ENCODE results near the gene FAM193A. TPM values are rescaled to one million over a fixed set of nuclear protein-coding genes. Genes with fewer than 3 reads are reported as not detected.

Gene FAM193A
- total RNA-seq, 2 experiments from 2014 or later: 37.0 to 37.7 TPM

DNA sequence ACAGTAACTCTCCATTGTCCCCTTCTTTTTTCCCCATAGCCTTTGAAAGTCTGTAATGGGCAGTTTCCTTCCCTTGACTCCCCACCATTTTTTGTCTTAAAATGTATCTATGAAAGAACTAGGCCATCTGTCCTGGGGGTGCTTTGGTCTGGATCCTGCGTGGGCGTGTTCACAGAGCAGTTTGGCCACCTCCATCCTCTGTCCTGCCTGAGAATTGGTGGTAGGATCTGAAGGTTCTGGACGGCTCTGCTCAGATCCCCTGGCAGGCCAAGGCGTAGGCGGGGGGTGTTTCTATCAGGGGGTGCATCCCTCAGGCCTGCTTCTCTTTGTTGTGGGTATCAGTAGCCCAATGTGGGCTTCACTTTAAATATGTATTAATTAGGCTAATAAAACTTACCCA is 107.1 kb downstream of the FAM193A start:
- no peak overlapping the region for H3K4me3 Mint-ChIP-seq
- POLR2A ChIA-PET: no interaction called here
- H3K36me3 Mint-ChIP-seq: peaks cover 16% of the 10 kb centered on the region
- ATAC-seq (ENCODE audit: low read depth) (no peak), DNase-seq (no peak)
- no peaks in the 10 kb centered on the region for H3K9me3 Mint-ChIP-seq
- H3K4me1 Mint-ChIP-seq: no peaks in the 10 kb centered on the region
- H3K27ac Mint-ChIP-seq: no peak overlapping the region
- no peaks in the 10 kb centered on the region for H3K27me3 Mint-ChIP-seq

DNA sequence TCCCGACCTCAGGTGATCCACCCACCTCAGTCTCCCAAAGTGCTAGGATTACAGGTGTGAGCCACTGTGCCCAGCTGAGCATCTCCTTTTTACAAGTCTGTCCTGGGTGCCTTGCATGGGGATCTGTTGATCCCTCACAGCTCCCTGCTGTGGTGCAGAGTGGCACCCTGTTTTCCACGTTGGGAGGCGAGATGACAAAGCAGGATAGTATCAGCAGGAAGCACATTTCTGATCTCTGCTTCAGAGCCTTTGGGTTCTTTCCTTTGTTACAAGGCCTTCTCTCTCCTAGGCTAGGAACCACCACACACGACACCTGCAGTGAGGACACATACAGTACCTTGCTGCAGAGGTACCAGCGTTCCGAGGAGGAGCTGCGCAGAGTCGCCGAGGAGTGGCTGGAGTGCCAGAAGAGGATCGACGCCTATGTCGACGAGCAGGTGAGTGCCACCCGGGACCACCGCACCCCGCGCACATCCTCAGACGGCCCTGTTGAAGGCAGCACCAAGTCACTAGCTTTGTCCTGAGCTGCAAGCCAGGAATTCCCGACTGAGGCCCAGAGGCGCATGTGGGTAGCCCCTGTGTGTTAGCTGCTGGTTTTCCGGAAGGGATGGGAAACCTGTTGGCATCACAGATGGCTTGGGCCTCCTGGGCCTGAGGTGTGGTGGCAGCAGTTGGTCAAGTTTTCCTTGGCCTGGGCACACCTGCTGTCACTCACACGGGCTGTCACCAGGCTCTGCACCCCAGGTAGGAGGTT is 110.1 kb downstream of the FAM193A start:
- POLR2A ChIA-PET: interaction anchor here (1.1 kb wide), 1 partner anchor 308 kb away, joined by 3 read pairs; no protein-coding TSS in a partner anchor
- DNase-seq (no peak), ATAC-seq (ENCODE audit: low read depth) (no peak)
- Mint-ChIP-seq H3K9me3 (no peaks in the 10 kb centered on the region), H3K4me1 (peaks cover 3% of the 10 kb centered on the region), H3K27ac (no peak overlapping the region), H3K27me3 (no peaks in the 10 kb centered on the region), H3K4me3 (no peak overlapping the region), H3K36me3 (peaks cover 24% of the 10 kb centered on the region)

DNA sequence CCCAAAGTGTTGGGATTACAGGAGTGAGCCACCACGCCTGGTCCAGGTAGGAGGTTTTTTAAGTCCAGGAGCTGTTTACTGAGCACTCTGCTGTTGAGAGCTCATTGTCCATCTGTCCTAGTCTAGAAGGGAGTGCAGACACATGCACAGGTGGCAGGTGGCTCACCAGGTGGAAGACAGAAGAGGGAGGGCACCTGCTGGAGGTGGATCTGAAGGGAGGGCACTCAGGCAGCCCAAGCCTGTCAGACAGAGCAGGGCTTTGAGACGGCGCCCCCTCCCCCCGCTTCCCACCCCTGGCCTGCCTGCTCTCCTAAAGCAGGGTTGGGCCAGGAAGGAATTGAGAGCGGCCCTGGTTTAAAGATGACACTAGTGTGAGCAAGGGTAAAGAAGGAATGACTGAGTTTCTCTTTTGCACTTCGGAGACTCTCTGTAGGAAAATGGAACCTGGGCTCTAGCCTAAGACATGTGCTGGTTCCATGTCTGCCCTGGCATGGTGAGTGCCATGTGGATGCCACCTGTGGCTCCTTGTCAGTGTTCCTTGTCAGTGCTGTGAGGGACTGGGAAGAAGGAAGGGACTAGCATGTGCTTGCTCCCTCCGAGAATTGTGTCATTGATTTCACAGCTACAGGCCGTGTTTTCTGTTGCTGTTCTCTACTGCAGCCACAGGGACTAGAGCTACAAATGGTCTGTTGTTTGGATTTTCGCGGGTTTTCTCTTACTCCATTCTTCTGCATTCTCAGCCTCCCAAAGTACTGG is 111.1 kb downstream of the FAM193A start:
- H3K36me3 Mint-ChIP-seq: peaks cover 29% of the 10 kb centered on the region
- no peak for ATAC-seq (ENCODE audit: low read depth)
- peaks cover 12% of the 10 kb centered on the region for H3K4me1 Mint-ChIP-seq
- POLR2A ChIA-PET: no interaction called here
- H3K9me3 Mint-ChIP-seq: no peaks in the 10 kb centered on the region
- no peak overlapping the region for H3K4me3 Mint-ChIP-seq
- no peak for DNase-seq
- no peaks in the 10 kb centered on the region for H3K27me3 Mint-ChIP-seq
- H3K27ac Mint-ChIP-seq: no peak overlapping the region

DNA sequence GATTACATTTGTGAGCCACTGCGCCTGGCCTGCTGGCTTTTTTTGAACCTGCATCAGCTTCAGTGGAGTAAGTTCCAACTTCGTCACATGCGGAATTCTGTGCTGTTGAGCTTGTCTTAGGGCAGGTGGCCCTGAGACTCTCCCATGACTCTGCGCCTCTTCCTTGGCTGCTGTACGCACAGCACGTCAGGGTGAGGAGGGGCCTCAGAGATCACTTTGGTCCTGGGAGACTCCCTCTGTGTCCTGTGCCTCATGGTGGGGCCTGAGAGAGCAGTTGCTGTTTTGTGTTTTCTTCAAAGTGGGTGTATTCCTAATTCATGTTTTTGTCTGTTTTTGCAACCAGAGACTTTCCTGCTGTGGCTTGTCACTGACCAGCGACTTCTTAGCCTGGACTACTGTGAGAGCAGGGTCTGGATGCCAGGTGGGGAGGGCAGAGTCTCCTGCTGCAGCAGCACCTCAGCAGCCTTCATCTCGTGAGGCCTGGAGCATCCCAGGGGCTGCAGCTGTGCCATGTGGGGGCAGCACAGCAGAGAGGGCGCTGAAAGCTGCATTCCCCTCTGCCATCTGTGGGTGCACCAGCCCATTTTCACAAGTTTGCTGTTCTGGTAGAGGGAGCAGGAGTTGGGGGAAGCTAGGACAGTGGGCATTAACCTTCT is 111.8 kb downstream of the FAM193A start:
- no peak overlapping the region for H3K27ac Mint-ChIP-seq
- H3K4me1 Mint-ChIP-seq: peaks cover 15% of the 10 kb centered on the region
- no peak overlapping the region for H3K4me3 Mint-ChIP-seq
- H3K27me3 Mint-ChIP-seq: no peaks in the 10 kb centered on the region
- no peaks in the 10 kb centered on the region for H3K9me3 Mint-ChIP-seq
- peaks cover 29% of the 10 kb centered on the region for H3K36me3 Mint-ChIP-seq
- POLR2A ChIA-PET: no interaction called here
- ATAC-seq (ENCODE audit: low read depth): no peak
- DNase-seq: no peak

DNA sequence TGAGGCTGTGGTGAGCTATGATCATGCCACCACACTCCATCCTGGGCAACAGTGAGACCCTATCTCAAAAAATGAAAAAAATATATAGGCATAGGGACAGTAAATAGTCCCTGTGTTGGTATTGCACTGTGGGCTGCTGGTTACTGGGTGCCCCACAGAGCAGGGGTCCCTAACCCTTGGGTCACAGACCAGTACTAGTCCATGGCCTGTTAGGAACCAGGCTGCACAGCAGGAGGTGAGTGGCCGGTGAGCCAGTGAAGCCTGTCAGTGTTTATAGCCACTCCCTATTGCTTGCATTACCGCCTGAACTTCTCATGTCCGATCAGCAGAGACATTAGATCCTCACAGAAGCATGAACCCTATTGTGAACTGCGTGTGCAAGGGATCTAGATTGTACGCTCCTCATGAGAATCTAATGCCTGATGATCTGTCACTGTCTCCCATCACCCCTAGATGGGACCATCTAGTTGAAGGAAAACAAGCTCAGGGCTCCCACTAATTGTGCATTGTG is 113.2 kb downstream of the FAM193A start:
- Mint-ChIP-seq H3K27ac (no peak overlapping the region), H3K4me3 (no peak overlapping the region), H3K4me1 (peaks cover 19% of the 10 kb centered on the region), H3K9me3 (no peaks in the 10 kb centered on the region), H3K27me3 (no peaks in the 10 kb centered on the region), H3K36me3 (peaks cover 28% of the 10 kb centered on the region)
- DNase-seq: no peak
- POLR2A ChIA-PET: no interaction called here
- no peak for ATAC-seq (ENCODE audit: low read depth)

DNA sequence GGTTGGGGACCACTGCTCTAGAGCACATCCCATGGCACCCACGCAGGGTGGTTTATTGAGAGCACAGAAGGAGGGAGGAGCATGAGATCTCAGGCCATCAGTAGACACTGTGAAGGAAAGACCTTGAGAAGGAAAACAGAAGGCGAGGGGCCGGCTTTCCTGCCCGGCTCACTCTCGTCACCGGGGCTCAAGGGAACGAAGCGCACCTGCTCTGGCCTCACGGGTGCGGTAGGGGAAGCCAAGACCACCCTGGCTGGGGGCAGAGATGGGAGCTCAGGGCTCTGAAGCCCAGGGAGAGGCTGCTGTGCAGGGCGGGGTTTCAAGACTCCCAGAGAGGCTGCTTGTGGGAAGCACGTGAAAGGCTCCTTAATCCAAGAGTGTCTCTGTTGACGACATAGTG is 113.8 kb downstream of the FAM193A start:
- peaks cover 19% of the 10 kb centered on the region for H3K4me1 Mint-ChIP-seq
- H3K4me3 Mint-ChIP-seq: no peak overlapping the region
- H3K27me3 Mint-ChIP-seq: no peaks in the 10 kb centered on the region
- H3K27ac Mint-ChIP-seq: no peak overlapping the region
- POLR2A ChIA-PET: no interaction called here
- ATAC-seq (ENCODE audit: low read depth) (no peak), DNase-seq (no peak)
- H3K9me3 Mint-ChIP-seq: no peaks in the 10 kb centered on the region
- H3K36me3 Mint-ChIP-seq: peaks cover 29% of the 10 kb centered on the region

DNA sequence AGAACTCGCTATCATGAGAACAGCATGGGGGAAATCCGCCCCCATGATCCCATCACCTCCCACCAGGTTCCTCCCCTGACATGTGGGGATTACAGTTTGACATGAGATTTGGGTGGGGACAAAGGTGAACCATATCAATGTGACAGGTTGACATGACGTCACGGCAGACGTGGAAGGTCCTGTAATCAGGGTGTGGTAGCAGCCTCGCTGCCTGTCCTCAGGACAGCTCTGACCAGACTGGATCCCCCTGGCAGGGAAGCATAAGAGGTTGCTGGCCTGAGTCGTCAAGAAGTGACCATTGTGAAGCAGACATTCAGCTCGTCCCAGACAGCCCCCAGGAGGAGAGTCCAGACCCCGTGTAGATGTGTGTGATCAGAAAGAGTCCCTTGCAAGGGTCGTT is 115.1 kb downstream of the FAM193A start:
- H3K27me3 Mint-ChIP-seq: no peaks in the 10 kb centered on the region
- no peaks in the 10 kb centered on the region for H3K9me3 Mint-ChIP-seq
- H3K4me3 Mint-ChIP-seq: no peak overlapping the region
- DNase-seq (no peak), ATAC-seq (ENCODE audit: low read depth) (no peak)
- POLR2A ChIA-PET: no interaction called here
- H3K27ac Mint-ChIP-seq: no peak overlapping the region
- peaks cover 19% of the 10 kb centered on the region for H3K4me1 Mint-ChIP-seq
- peaks cover 29% of the 10 kb centered on the region for H3K36me3 Mint-ChIP-seq

DNA sequence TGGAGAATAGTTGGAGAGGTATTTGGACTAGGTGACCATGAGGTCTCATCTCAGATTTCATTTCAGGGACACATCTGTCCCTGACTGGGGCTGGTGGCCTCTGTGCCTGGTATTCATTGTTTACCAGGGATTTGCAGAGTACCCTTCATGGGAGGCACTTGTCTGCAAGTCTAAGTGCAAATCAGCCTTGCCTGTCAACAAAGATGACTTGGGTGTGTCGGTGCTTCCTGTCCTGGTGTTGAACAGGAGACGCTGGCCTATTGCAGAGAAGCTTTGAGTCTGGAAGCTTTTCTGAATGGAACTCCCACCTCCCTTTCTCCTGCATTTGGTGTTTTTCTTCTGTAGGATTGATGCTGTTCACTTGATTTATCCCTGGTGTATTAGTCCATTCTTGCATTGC is 115.6 kb downstream of the FAM193A start:
- POLR2A ChIA-PET: no interaction called here
- Mint-ChIP-seq H3K4me1 (peaks cover 19% of the 10 kb centered on the region), H3K27me3 (no peaks in the 10 kb centered on the region), H3K9me3 (no peaks in the 10 kb centered on the region), H3K4me3 (peak overlapping the region; percentile 23), H3K27ac (peak overlapping the region; percentile 31), H3K36me3 (peaks cover 29% of the 10 kb centered on the region)
- ATAC-seq (ENCODE audit: low read depth) (peak; percentile 21), DNase-seq (no peak)

DNA sequence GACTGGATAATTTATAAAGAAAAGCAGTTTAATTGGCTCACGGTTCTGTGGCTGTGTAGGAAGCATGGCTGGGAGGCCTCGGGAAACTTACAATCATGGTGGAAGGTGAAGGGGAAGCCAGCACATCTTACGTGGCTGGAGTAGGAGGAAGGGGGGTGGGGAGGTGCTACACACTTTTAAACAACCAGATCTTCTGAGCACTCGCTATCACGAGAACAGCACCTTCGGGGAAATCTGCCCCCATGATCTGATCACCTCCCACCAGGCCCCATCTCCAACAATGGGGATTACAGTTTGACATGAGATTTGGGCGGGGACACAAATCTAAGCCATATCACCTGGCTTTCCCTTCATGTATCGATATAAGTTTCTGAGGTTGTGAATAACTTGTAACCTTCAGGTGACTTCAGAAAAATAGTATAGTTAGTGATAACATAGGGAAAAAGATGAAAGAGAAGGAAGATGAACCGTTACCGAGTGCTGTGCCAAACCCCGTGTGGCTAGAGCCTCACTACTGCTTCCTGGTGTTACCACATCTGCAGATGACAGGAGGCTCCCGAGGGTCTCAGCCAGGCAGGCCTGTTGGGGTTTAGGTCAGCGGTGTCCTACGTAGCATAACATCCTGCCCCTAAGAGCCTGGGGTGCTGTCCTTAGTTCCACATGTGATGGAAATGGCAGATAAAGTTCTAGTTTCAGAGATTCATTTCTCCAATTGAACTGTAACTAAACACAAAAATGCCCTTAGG is 116.1 kb downstream of the FAM193A start:
- DNase-seq: no peak
- Mint-ChIP-seq H3K4me3 (peak overlapping the region; percentile 23), H3K27me3 (no peaks in the 10 kb centered on the region), H3K27ac (peak overlapping the region; percentile 31), H3K4me1 (peaks cover 21% of the 10 kb centered on the region), H3K36me3 (peaks cover 25% of the 10 kb centered on the region), H3K9me3 (no peaks in the 10 kb centered on the region)
- peak; percentile 66 for ATAC-seq (ENCODE audit: low read depth)
- POLR2A ChIA-PET: no interaction called here

DNA sequence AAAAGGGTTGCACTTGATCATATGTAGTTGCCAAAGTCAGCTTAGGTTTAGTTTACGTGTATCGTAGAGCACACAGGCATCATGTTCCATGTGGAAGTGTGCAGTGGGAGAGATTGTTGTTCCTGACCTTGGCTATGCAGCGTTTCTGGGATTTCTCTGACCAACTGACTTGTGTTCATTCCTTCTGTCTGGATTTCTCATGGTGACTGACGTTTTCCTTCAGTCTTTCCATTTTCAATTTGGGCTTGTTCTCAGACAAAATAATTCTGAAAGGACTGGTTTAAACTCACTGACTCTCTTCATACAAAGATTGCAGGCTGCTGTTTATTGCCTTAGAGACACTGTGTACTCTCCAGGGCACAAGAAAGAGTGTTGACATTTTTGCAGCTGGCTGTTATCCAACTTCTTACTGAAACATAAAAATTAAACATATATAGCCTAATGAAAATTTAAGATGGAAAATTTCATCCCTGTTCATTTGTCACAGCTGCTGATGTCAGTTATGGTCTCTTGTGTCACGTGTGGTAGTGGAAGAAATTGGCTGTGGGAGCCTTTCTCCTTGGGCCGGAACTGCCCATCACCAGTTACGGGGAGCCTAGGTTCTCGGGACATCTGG is 124.3 kb downstream of the FAM193A start:
- H3K27ac Mint-ChIP-seq: no peak overlapping the region
- peaks cover 3% of the 10 kb centered on the region for H3K4me1 Mint-ChIP-seq
- H3K9me3 Mint-ChIP-seq: no peaks in the 10 kb centered on the region
- ATAC-seq (ENCODE audit: low read depth): no peak
- H3K36me3 Mint-ChIP-seq: peaks cover 29% of the 10 kb centered on the region
- no peaks in the 10 kb centered on the region for H3K27me3 Mint-ChIP-seq
- no peak overlapping the region for H3K4me3 Mint-ChIP-seq
- DNase-seq: no peak
- POLR2A ChIA-PET: no interaction called here

DNA sequence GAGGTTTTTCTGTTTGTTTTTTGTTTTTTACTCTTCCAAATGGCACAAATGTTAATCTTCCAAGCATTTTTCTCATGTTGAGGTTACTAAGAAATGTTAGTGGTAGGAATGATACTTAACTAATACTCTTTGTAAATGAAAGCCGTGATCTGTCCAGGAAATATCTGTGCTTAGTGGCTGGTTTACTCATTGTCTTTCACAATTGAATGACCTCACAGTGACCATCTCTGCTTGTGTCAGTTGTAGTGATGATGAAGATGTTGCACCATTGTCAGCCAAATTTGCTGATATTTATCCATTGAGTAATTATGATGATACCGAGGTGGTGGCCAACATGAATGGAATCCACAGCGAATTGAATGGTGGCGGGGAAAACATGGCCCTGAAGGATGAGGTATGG is 126.2 kb downstream of the FAM193A start:
- POLR2A ChIA-PET: no interaction called here
- H3K4me3 Mint-ChIP-seq: no peak overlapping the region
- H3K9me3 Mint-ChIP-seq: no peaks in the 10 kb centered on the region
- no peak for ATAC-seq (ENCODE audit: low read depth)
- peaks cover 37% of the 10 kb centered on the region for H3K36me3 Mint-ChIP-seq
- peaks cover 10% of the 10 kb centered on the region for H3K4me1 Mint-ChIP-seq
- H3K27ac Mint-ChIP-seq: no peak overlapping the region
- no peak for DNase-seq
- H3K27me3 Mint-ChIP-seq: no peaks in the 10 kb centered on the region

DNA sequence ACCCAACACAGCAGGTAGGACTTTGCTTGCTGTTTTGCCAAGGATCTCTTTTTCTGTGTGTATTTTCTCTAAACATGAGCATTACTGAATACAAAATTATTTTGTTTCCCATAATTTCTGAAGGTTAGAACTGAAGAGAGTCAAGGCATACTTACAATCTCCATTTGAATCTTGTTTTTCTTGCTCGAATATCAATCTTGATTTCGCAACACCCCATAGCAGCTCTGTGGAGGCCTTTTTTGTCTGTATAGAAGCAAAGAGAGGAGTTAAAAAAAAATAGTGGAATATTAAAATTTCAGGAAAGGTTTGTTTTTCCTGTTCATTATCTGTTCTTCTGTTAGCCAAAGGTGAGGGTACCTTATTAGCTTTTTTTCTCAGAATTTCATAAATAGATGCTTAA is 126.8 kb downstream of the FAM193A start:
- POLR2A ChIA-PET: no interaction called here
- H3K27ac Mint-ChIP-seq: no peak overlapping the region
- no peak overlapping the region for H3K4me3 Mint-ChIP-seq
- ATAC-seq (ENCODE audit: low read depth) (no peak), DNase-seq (no peak)
- peaks cover 10% of the 10 kb centered on the region for H3K4me1 Mint-ChIP-seq
- H3K9me3 Mint-ChIP-seq: no peaks in the 10 kb centered on the region
- peaks cover 37% of the 10 kb centered on the region for H3K36me3 Mint-ChIP-seq
- H3K27me3 Mint-ChIP-seq: no peaks in the 10 kb centered on the region

DNA sequence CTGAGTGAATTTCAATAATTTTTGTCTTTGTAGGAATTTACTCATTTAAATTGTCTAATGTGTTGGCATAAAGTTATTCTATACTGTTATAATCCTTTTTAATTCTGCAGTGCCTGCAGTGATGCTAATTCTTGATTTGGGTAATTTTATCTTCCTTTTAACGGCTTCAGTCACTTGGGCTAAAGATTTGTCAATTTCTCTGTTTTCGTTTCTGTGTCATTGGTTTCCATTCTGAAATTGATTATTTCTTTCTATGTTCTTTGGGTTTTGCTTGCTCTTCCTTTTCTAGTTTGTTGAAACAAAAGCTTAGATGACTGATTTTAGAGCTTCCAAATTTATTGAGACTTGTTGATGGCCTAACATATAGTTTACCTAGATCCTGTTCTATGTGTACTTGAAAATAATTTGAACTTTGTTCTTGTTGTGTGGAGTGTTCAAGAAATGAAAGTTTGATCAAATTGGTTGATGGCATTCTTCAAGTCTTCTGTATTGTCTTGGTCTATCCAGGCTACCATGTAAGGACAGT is 130.3 kb downstream of the FAM193A start:
- ATAC-seq (ENCODE audit: low read depth) (no peak), DNase-seq (no peak)
- Mint-ChIP-seq H3K27me3 (no peaks in the 10 kb centered on the region), H3K4me3 (peak overlapping the region; percentile 79), H3K4me1 (peaks cover 12% of the 10 kb centered on the region), H3K27ac (peak overlapping the region; percentile 44), H3K36me3 (peaks cover 35% of the 10 kb centered on the region), H3K9me3 (no peaks in the 10 kb centered on the region)
- POLR2A ChIA-PET: no interaction called here

Measured in activated naive CD8-positive, alpha-beta T cell treated with anti-CD3 and anti-CD28 coated beads, Interleukin-2, amount 10 ng/mL, durations not matched to agents 7 days and 5 days (primary cell).